Smooth muscle cell (in vitro differentiated cells): ENCODE data around the gene LNPK. TPM values are rescaled to one million over a fixed set of nuclear protein-coding genes. Genes with fewer than 3 reads are reported as not detected.
"Not testable (repeated sequence)": the region's sequence is repeated elsewhere in the genome, so short reads cannot be mapped to it uniquely, and the experiment has no call there.

Experiments used
- DNase-seq: peaks from one replicate; lab custom pipeline; 2025; ENCODE audit not compliant: unreplicated experiment; lab: John Stamatoyannopoulos, UW
- H2AFZ ChIP-seq: fragments of 200-600 bp; sonication (generic); 2 replicates; pipeline ENCODE4 v1.6.0; 2016; ENCODE audit warnings: antibody characterized with exemption, low read depth, mild to moderate bottlenecking
- H3F3A ChIP-seq: fragments of 200-600 bp; sonication (generic); 2 replicates; pipeline ENCODE4 v1.6.0; 2017; ENCODE audit warnings: antibody characterized with exemption, low read depth
- H3K27ac ChIP-seq: fragments of 200-600 bp; sonication (generic); 2 replicates; pipeline ENCODE4 v1.5.1; 2016; ENCODE audit warnings: low read depth, mild to moderate bottlenecking
- H3K27me3 ChIP-seq: fragments of 200-600 bp; sonication (generic); 2 replicates; pipeline ENCODE4 v1.6.1; 2016; ENCODE audit warnings: low read depth, mild to moderate bottlenecking
- H3K36me3 ChIP-seq: fragments of 200-600 bp; sonication (generic); 2 replicates; pipeline ENCODE4 v1.5.1; 2016; ENCODE audit warnings: low read depth
- H3K4me1 ChIP-seq: fragments of 200-600 bp; sonication (generic); 2 replicates; pipeline ENCODE4 v1.5.1; 2016; ENCODE audit warnings: low read depth
- H3K4me2 ChIP-seq: fragments of 200-600 bp; sonication (generic); 2 replicates; pipeline ENCODE4 v1.6.0; 2016; ENCODE audit warnings: mild to moderate bottlenecking
- H3K4me3 ChIP-seq: fragments of 200-600 bp; sonication (generic); 2 replicates; pipeline ENCODE4 v1.5.1; 2016; ENCODE audit warnings: mild to moderate bottlenecking
- H3K79me2 ChIP-seq: fragments of 200-600 bp; sonication (generic); 2 replicates; pipeline ENCODE4 v1.6.0; 2016; ENCODE audit warnings: low read depth, mild to moderate bottlenecking
- H3K9ac ChIP-seq: fragments of 200-600 bp; sonication (generic); 2 replicates; pipeline ENCODE4 v1.6.0; 2016; ENCODE audit warnings: low read depth
- H3K9me3 ChIP-seq: fragments of 200-600 bp; sonication (generic); replicated peaks from 2 replicates; pipeline ENCODE4 v1.5.1; 2016; ENCODE audit warnings: low read depth
- H4K20me1 ChIP-seq: fragments of 200-600 bp; sonication (generic); 2 replicates; pipeline ENCODE4 v1.6.0; 2016; ENCODE audit warnings: low read depth
- WGBS: methylation state at CpG from one replicate; pipeline ENCODE4 v1.1.7; 2016; ENCODE audit warnings: low lambda C conversion rate; 5-methylcytosine and 5-hydroxymethylcytosine counted together
- polyA plus RNA-seq: library from polyadenylated mRNA; unstranded; fragments of >200 nt; fragmentation: Nextera tagmentation; extraction: Ambion mirVana; gene quantifications from 2 replicates; pipeline ENCODE4 v1.2.1, GENCODE V29; 2016
- total RNA-seq: library from RNA; depleted of rRNA; stranded (reverse); fragments of >200 nt; gene quantifications from 2 replicates; pipeline ENCODE4 v1.2.3, GENCODE V29; 2014
- TF ChIP-seq, protein P1 (sequence below): fragments of 200-600 bp; sonication (generic); IDR thresholded peaks from 2 replicates; pipeline ENCODE4 v1.5.1; 2017; ENCODE audit warnings: borderline replicate concordance, mild to moderate bottlenecking, antibody characterized with exemption; ENCODE audit not compliant: insufficient read depth, poor library complexity, severe bottlenecking

Gene LNPK
- total and polyA plus RNA-seq, 2 experiments from 2014 or later = 14.4 to 38.5 TPM

DNA sequence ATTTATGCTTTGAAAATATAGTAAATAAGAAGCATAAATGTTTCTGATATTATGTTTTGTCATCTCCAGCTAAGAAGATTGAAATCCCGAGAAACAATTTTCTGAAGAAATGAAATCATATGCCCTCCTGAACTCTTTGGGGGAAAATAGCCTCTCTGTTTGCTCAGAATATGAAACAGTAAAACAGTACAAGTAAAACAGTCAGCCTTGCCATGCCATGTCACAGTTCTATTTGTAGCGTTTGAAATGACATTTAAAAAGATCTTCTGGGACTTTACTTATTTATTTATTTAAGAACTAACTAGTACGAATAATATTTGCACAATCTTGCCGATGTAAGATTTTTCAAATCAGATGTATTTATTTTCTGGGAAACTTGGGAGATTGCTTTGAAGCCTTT is 98.0 kb downstream of the LNPK start:
- H3K27me3 ChIP-seq = peaks cover 13% of the 10 kb centered on the region
- no peak overlapping the region for H3K27ac ChIP-seq
- no peak for DNase-seq
- H3K4me2 ChIP-seq = no peak overlapping the region
- TF ChIP-seq, protein P1, sequence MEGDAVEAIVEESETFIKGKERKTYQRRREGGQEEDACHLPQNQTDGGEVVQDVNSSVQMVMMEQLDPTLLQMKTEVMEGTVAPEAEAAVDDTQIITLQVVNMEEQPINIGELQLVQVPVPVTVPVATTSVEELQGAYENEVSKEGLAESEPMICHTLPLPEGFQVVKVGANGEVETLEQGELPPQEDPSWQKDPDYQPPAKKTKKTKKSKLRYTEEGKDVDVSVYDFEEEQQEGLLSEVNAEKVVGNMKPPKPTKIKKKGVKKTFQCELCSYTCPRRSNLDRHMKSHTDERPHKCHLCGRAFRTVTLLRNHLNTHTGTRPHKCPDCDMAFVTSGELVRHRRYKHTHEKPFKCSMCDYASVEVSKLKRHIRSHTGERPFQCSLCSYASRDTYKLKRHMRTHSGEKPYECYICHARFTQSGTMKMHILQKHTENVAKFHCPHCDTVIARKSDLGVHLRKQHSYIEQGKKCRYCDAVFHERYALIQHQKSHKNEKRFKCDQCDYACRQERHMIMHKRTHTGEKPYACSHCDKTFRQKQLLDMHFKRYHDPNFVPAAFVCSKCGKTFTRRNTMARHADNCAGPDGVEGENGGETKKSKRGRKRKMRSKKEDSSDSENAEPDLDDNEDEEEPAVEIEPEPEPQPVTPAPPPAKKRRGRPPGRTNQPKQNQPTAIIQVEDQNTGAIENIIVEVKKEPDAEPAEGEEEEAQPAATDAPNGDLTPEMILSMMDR = no peak
- no peaks in the 10 kb centered on the region for H3K79me2 ChIP-seq
- no peaks in the 10 kb centered on the region for H3K4me1 ChIP-seq
- H3K9me3 ChIP-seq = no peaks in the 10 kb centered on the region
- H3K36me3 ChIP-seq = no peaks in the 10 kb centered on the region
- no peak overlapping the region for H3K4me3 ChIP-seq
- 86% methylated on average over 4 of the region's 4 CpGs for WGBS
- no peak overlapping the region for H2AFZ ChIP-seq
- H3F3A ChIP-seq = no peaks in the 10 kb centered on the region
- H3K9ac ChIP-seq = no peak overlapping the region
- H4K20me1 ChIP-seq = no peaks in the 10 kb centered on the region

GRCh38 chr2:175903384-175903936 is 98.6 kb downstream of the LNPK start:
- Histone ChIP-seq H4K20me1 (no peaks in the 10 kb centered on the region), H3K27me3 (peaks cover 13% of the 10 kb centered on the region), H3K4me2 (no peak overlapping the region), H3K9ac (no peak overlapping the region), H3K4me1 (no peaks in the 10 kb centered on the region), H3F3A (no peaks in the 10 kb centered on the region), H2AFZ (no peak overlapping the region), H3K9me3 (no peaks in the 10 kb centered on the region), H3K36me3 (no peaks in the 10 kb centered on the region), H3K27ac (no peak overlapping the region), H3K4me3 (no peak overlapping the region), H3K79me2 (no peaks in the 10 kb centered on the region)
- no peak for DNase-seq
- WGBS = 93% methylated on average over 1 of the region's 1 CpG
- TF ChIP-seq, protein P1 = no peak

DNA sequence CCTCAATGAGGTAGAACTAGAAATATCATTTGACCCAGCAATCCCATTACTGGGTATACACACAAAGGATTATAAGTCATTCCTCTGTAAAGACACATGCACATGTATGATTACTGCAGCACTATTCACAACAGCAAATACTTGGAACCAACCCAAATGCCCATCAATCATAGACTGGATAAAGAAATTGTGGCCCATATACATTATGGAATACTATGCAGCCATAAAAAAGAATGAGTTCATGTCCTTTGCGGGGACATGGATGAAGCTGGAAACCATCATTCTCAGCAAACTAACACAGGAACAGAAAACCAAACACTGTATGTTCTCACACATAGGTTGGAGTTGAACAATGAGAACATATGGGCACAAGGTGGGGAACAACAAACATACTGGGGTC is 106.1 kb downstream of the LNPK start:
- H3K27me3 ChIP-seq, H3K9ac ChIP-seq, H3K79me2 ChIP-seq, H3K27ac ChIP-seq, H3K36me3 ChIP-seq, H3K9me3 ChIP-seq, H3K4me3 ChIP-seq, H3F3A ChIP-seq, H3K4me2 ChIP-seq, H4K20me1 ChIP-seq, H3K4me1 ChIP-seq, H2AFZ ChIP-seq, DNase-seq: not testable (repeated sequence)
- WGBS = 100% methylated on average over 1 of the region's 1 CpG

GRCh38 chr2:175892046-175892445 is 110.0 kb downstream of the LNPK start:
- no peaks in the 10 kb centered on the region for H3K36me3 ChIP-seq
- H3K9me3 ChIP-seq = no peaks in the 10 kb centered on the region
- no peaks in the 10 kb centered on the region for H4K20me1 ChIP-seq
- H3K4me2 ChIP-seq = no peak overlapping the region
- no peak overlapping the region for H3K9ac ChIP-seq
- no peaks in the 10 kb centered on the region for H3K4me1 ChIP-seq
- no peak overlapping the region for H3K4me3 ChIP-seq
- H3F3A ChIP-seq = no peaks in the 10 kb centered on the region
- H3K27me3 ChIP-seq = no peaks in the 10 kb centered on the region
- DNase-seq = no peak
- TF ChIP-seq, protein P1 = no peak
- no peak overlapping the region for H3K27ac ChIP-seq
- 58% methylated on average over 2 of the region's 2 CpGs for WGBS
- H3K79me2 ChIP-seq = no peaks in the 10 kb centered on the region
- no peak overlapping the region for H2AFZ ChIP-seq
